HFFc6 (cell line): ENCODE measurements around the gene INPP4A. TPM values are rescaled to one million over a fixed set of nuclear protein-coding genes. Genes with fewer than 3 reads are reported as not detected.
A peak's percentile ranks its signal among the peaks of the same experiment; 100 is the strongest.

Source experiments
- DNase-seq: peaks from one replicate; pipeline ENCODE4 v3.0.0-alpha.2; 2018
- H3K27ac Mint-ChIP-seq: 2 replicates; pipeline ENCODE4 v1.8.0; 2020; ENCODE audit warnings: mild to moderate bottlenecking, mixed read lengths
- H3K27me3 Mint-ChIP-seq: 2 replicates; pipeline ENCODE4 v1.8.0; 2021; ENCODE audit warnings: mild to moderate bottlenecking, moderate library complexity, mixed read lengths; ENCODE audit not compliant: insufficient read depth
- H3K36me3 Mint-ChIP-seq: 2 replicates; pipeline ENCODE4 v1.8.0; 2021; ENCODE audit warnings: low read depth, mixed read lengths
- H3K4me1 Mint-ChIP-seq: 2 replicates; pipeline ENCODE4 v1.8.0; 2020; ENCODE audit warnings: low read depth, mixed read lengths
- H3K4me3 Mint-ChIP-seq: 2 replicates; pipeline ENCODE4 v1.8.0; 2020; ENCODE audit warnings: mild to moderate bottlenecking, moderate library complexity, mixed read lengths
- H3K9me3 Mint-ChIP-seq: 2 replicates; pipeline ENCODE4 v1.8.0; 2020; ENCODE audit warnings: mild to moderate bottlenecking, mixed read lengths
- total RNA-seq, 6 experiments: library from RNA; stranded (reverse); fragmentation: NEBNext Ultra II Directional; extraction: Animal tissue kit (Norgen Biotek cat#: 25700); gene quantifications; 2 replicates in 1 of 6; 3 replicates in 5 of 6; pipeline ENCODE4 v1.2.3, GENCODE V29; 2021
- TF ChIP-seq, protein P1 (sequence below): fragments of 200-600 bp; sonication (generic); IDR thresholded peaks from 2 replicates; pipeline ENCODE4 v1.5.0; 2021; ENCODE audit warnings: antibody characterized with exemption, mild to moderate bottlenecking

The INPP4A gene
- total RNA-seq, 6 experiments from 2014 or later, result 15.8 to 19.4 (median 18.2) TPM

DNA sequence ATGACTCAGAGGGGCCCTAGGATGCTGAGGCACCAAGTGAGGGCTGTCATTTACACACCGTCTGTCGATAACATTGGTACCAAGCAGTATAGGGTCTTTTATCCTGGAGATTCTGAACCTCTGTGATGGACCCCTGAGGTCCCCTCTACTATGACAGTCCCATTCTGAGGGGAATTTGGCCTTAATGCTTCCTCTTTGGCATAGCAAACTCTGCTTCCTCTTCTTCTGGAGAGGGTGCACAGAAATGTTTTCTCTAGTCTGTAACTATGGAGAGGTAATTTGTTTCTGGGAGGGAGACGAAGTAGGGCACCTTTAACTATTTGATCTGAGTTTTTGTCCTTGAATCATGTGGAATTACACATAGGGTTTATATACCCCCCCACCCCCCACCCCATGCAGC lies 44.8 kb downstream of the INPP4A start:
- no peak overlapping the region for H3K4me3 Mint-ChIP-seq
- H3K9me3 Mint-ChIP-seq, result no peaks in the 10 kb centered on the region
- no peak for DNase-seq
- H3K36me3 Mint-ChIP-seq, result no peaks in the 10 kb centered on the region
- H3K4me1 Mint-ChIP-seq, result peaks cover 16% of the 10 kb centered on the region
- H3K27me3 Mint-ChIP-seq, result no peaks in the 10 kb centered on the region
- TF ChIP-seq, protein P1, sequence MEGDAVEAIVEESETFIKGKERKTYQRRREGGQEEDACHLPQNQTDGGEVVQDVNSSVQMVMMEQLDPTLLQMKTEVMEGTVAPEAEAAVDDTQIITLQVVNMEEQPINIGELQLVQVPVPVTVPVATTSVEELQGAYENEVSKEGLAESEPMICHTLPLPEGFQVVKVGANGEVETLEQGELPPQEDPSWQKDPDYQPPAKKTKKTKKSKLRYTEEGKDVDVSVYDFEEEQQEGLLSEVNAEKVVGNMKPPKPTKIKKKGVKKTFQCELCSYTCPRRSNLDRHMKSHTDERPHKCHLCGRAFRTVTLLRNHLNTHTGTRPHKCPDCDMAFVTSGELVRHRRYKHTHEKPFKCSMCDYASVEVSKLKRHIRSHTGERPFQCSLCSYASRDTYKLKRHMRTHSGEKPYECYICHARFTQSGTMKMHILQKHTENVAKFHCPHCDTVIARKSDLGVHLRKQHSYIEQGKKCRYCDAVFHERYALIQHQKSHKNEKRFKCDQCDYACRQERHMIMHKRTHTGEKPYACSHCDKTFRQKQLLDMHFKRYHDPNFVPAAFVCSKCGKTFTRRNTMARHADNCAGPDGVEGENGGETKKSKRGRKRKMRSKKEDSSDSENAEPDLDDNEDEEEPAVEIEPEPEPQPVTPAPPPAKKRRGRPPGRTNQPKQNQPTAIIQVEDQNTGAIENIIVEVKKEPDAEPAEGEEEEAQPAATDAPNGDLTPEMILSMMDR, result no peak
- no peak overlapping the region for H3K27ac Mint-ChIP-seq

DNA sequence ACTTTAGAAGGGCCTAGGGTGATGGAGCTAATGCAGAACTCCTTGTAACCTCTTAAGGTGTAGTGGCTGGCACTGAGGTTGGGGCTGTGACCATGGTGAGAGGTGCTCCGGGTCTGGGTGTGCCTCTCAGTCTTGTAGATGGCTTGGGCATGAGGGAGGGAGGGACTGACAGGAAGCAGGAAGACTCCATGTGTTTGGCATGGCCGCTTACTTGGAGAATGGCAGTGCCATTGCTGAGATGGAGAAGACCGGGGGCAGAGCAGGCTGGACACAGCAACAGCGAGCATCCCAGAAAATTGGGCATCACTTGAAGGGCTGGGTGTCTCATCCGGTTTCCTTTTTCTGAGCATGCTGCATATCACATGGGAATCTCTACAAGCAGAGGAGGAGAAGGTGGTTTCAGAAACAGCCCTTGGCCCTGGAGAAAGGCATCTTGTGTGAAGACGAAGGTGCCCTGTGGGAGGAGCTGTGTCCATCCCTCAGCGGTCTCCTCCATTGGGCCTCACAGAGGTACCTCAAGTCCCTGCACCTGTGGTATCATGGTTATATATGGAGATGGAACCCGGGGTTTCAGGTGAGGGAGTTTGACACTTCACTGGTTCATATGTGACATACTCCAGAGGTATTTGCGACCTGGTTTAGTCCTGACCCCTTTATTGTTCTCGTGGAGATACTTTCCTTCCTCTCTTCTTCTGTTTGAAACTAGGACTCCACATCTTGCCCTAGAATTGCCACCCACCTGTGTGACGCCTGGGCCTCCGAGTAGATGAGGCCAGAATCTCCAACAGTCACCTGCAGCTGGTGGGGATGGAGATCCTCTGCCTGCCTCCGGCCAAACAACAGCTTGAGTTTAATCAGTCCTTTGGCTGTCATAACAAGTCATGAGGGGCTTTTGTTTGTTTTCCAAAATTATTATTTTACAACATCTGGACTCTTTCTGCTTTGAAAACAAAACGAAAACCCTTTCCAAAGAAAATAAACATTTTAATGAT lies 45.6 kb downstream of the INPP4A start:
- no peaks in the 10 kb centered on the region for H3K36me3 Mint-ChIP-seq
- H3K4me1 Mint-ChIP-seq, result peaks cover 16% of the 10 kb centered on the region
- no peaks in the 10 kb centered on the region for H3K27me3 Mint-ChIP-seq
- DNase-seq, result no peak
- H3K9me3 Mint-ChIP-seq, result no peaks in the 10 kb centered on the region
- H3K4me3 Mint-ChIP-seq, result no peak overlapping the region
- no peak overlapping the region for H3K27ac Mint-ChIP-seq
- TF ChIP-seq, protein P1, result no peak

DNA sequence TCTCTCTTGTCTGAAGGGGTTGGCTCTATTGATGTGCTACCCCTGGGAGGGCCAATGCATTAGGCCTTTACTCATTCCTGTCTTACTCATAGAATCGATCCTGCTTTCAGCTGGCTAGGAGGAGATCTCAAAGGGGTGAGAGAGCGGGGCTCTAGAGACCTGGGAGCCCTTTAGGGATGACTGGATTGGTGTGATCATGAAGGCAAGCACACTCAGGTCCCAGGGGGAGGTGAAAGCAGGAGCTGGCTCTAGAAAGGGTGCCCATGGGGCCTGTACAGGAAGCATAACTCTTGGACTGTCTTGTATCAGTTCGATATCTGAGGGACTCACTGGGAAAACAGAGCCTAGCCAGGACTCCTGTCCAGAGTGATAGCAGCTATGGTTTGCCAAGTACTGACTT lies 47.8 kb downstream of the INPP4A start:
- no peaks in the 10 kb centered on the region for H3K9me3 Mint-ChIP-seq
- H3K27me3 Mint-ChIP-seq, result no peaks in the 10 kb centered on the region
- H3K36me3 Mint-ChIP-seq, result peaks cover 6% of the 10 kb centered on the region; the same call in 1 of the 2 replicates
- H3K27ac Mint-ChIP-seq, result no peak overlapping the region
- no peaks in the 10 kb centered on the region for H3K4me1 Mint-ChIP-seq
- no peak for DNase-seq
- no peak overlapping the region for H3K4me3 Mint-ChIP-seq
- TF ChIP-seq, protein P1, result no peak

DNA sequence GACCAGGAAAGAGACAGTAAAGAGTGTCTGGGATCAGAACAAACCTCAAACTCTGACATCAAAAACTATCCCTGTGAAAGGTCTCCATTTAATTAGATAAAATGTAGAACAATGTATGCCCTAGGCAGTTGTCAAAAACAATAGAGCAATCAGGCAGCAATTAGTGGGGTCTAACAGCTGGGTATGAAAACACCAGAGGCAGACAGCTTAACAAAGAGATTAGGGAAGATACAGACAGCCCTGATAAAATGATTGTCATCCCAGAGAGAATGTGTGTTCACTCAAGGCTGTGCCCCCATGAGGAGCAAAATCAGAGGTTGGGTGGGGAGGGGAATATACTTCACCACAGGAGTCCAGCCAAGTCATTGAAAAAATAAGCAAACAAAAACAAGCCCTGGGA lies 50.0 kb downstream of the INPP4A start:
- peaks cover 9% of the 10 kb centered on the region; the same call in 1 of the 2 replicates for H3K4me1 Mint-ChIP-seq
- peaks cover 6% of the 10 kb centered on the region; the same call in 1 of the 2 replicates for H3K36me3 Mint-ChIP-seq

DNA sequence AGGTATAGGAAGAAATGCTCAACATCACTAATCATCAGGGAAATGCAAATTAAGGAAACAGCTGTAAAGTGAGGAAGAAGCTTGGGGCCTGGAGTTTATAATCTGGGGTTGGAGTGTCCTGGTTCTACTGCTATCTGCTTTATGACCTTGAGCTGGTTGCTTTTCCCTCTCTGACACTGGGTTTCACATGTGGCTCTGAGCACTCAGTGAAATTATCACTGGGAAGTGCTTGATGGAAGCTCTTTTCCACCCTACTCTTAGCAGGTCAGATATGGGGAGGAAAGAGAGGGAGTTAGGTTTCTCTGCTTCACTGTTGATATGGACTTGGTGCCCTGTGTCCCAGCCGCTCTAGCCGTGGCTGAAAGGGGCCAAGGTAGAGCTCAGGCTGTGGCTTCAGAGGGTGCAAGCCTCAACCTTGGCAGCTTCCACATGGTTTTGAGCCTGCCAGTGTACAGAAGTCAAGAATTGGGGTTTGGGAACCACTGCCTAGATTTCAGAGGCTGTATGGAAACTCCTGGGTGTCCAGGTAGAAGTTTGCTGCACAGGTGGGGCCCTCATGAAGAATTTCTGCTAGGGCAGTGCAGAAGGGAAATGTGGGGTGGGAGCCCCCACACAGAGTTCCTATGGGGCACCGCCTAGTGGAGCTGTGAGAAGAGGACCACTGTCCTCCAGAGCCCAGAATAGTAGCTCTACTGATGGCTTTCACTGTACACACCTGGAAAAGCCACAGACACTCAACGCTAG lies 52.3 kb downstream of the INPP4A start:
- H3K36me3 Mint-ChIP-seq, result peaks cover 6% of the 10 kb centered on the region; the same call in 1 of the 2 replicates
- TF ChIP-seq, protein P1, result 0 out of 2 replicates have a peak, but pooled peaks have one; percentile 7
- no peak overlapping the region for H3K27ac Mint-ChIP-seq
- H3K4me1 Mint-ChIP-seq, result peaks cover 10% of the 10 kb centered on the region
- H3K4me3 Mint-ChIP-seq, result no peak overlapping the region
- H3K9me3 Mint-ChIP-seq, result no peaks in the 10 kb centered on the region
- peaks cover 1% of the 10 kb centered on the region; the same call in 1 of the 2 replicates for H3K27me3 Mint-ChIP-seq
- no peak for DNase-seq

More for the DNA sequence above, 50.0 kb downstream of the INPP4A start:
- Mint-ChIP-seq H3K27ac (no peak overlapping the region), H3K27me3 (0 out of 2 replicates have a peak, but pooled peaks cover 1% of the 10 kb centered on the region), H3K4me3 (no peak overlapping the region), H3K9me3 (no peaks in the 10 kb centered on the region)
- DNase-seq, result no peak
- TF ChIP-seq, protein P1, result no peak
